Measurements from ENCODE around the gene TACC2.
"Not testable (repeated sequence)": the region's sequence is repeated elsewhere in the genome, so short reads cannot be mapped to it uniquely, and the experiment has no call there.

Gene TACC2

GRCh38 chr10:122093076-122093475, 104.1 kb downstream of the TACC2 start:
- no peaks in the 10 kb centered on the region for H3K27me3 ChIP-seq (ENCODE audit: control insufficient read depth in 1 of 2, insufficient read depth in 2 of 2, low read length in 2 of 2)
- H3K9ac ChIP-seq (ENCODE audit: low read length in 2 of 2): no peak overlapping the region
- H3K4me1 ChIP-seq (ENCODE audit: control insufficient read depth, insufficient read depth, low read length): no peaks in the 10 kb centered on the region
- no peak overlapping the region for H3K4me3 ChIP-seq (ENCODE audit: low read length in 2 of 2)
- no peaks in the 10 kb centered on the region for H3K9me3 ChIP-seq (ENCODE audit: control insufficient read depth in 2 of 2, low read length in 2 of 2)
- no peak overlapping the region for H3K27ac ChIP-seq (ENCODE audit: low read length)
- peaks cover 17 to 20% of the 10 kb centered on the region in 2 donors for H3K36me3 ChIP-seq (ENCODE audit: control insufficient read depth in 2 of 2, insufficient read depth in 2 of 2, low read length in 2 of 2)

- H3K36me3 ChIP-seq (ENCODE audit: control insufficient read depth in 2 of 2, insufficient read depth in 2 of 2, low read length in 2 of 2); H3K9ac ChIP-seq (ENCODE audit: low read length in 2 of 2); H3K27ac ChIP-seq (ENCODE audit: low read length); H3K27me3 ChIP-seq (ENCODE audit: control insufficient read depth in 1 of 2, insufficient read depth in 2 of 2, low read length in 2 of 2); H3K9me3 ChIP-seq (ENCODE audit: control insufficient read depth in 2 of 2, low read length in 2 of 2); H3K4me3 ChIP-seq (ENCODE audit: low read length in 2 of 2): not testable (repeated sequence)
- H3K4me1 ChIP-seq (ENCODE audit: control insufficient read depth, insufficient read depth, low read length): peaks cover 13% of the 10 kb centered on the region
Measured at GRCh38 chr10:122096181-122096580, 107.2 kb downstream of the TACC2 start.

- H3K9ac ChIP-seq (ENCODE audit: low read length in 2 of 2): no peak overlapping the region
- peaks cover 13% of the 10 kb centered on the region for H3K4me1 ChIP-seq (ENCODE audit: control insufficient read depth, insufficient read depth, low read length)
- peak overlapping the region; percentile 46 for H3K27ac ChIP-seq (ENCODE audit: low read length)
- peaks cover 2 to 4% of the 10 kb centered on the region in 2 donors for H3K36me3 ChIP-seq (ENCODE audit: control insufficient read depth in 2 of 2, insufficient read depth in 2 of 2, low read length in 2 of 2)
- H3K4me3 ChIP-seq (ENCODE audit: low read length in 2 of 2): no peak overlapping the region
- no peaks in the 10 kb centered on the region for H3K9me3 ChIP-seq (ENCODE audit: control insufficient read depth in 2 of 2, low read length in 2 of 2)
- no peaks in the 10 kb centered on the region for H3K27me3 ChIP-seq (ENCODE audit: control insufficient read depth in 1 of 2, insufficient read depth in 2 of 2, low read length in 2 of 2)
Measured at GRCh38 chr10:122096705-122097104, 107.7 kb downstream of the TACC2 start.

- no peaks in the 10 kb centered on the region for H3K36me3 ChIP-seq (ENCODE audit: control insufficient read depth in 2 of 2, insufficient read depth in 2 of 2, low read length in 2 of 2)
- no peak overlapping the region for H3K4me3 ChIP-seq (ENCODE audit: low read length in 2 of 2)
- no peak overlapping the region for H3K9ac ChIP-seq (ENCODE audit: low read length in 2 of 2)
- no peaks in the 10 kb centered on the region for H3K9me3 ChIP-seq (ENCODE audit: control insufficient read depth in 2 of 2, low read length in 2 of 2)
- no peaks in the 10 kb centered on the region for H3K27me3 ChIP-seq (ENCODE audit: control insufficient read depth in 1 of 2, insufficient read depth in 2 of 2, low read length in 2 of 2)
- peak overlapping the region; percentile 46 for H3K27ac ChIP-seq (ENCODE audit: low read length)
- H3K4me1 ChIP-seq (ENCODE audit: control insufficient read depth, insufficient read depth, low read length): peaks cover 20% of the 10 kb centered on the region
Measured at GRCh38 chr10:122097935-122098334, 109.0 kb downstream of the TACC2 start.

GRCh38 chr10:122098924-122099323, 110.0 kb downstream of the TACC2 start:
- peak overlapping the region; percentile 46 for H3K27ac ChIP-seq (ENCODE audit: low read length)
- H3K4me1 ChIP-seq (ENCODE audit: control insufficient read depth, insufficient read depth, low read length): peaks cover 27% of the 10 kb centered on the region
- H3K4me3 ChIP-seq (ENCODE audit: low read length in 2 of 2): no peak overlapping the region
- no peaks in the 10 kb centered on the region for H3K9me3 ChIP-seq (ENCODE audit: control insufficient read depth in 2 of 2, low read length in 2 of 2)
- H3K27me3 ChIP-seq (ENCODE audit: control insufficient read depth in 1 of 2, insufficient read depth in 2 of 2, low read length in 2 of 2): no peaks in the 10 kb centered on the region
- H3K36me3 ChIP-seq (ENCODE audit: control insufficient read depth in 2 of 2, insufficient read depth in 2 of 2, low read length in 2 of 2): no peaks in the 10 kb centered on the region
- no peak overlapping the region for H3K9ac ChIP-seq (ENCODE audit: low read length in 2 of 2)

- Histone ChIP-seq H3K9me3 (ENCODE audit: control insufficient read depth in 2 of 2, low read length in 2 of 2) (no peaks in the 10 kb centered on the region), H3K4me3 (ENCODE audit: low read length in 2 of 2) (no peak overlapping the region), H3K9ac (ENCODE audit: low read length in 2 of 2) (no peak overlapping the region), H3K4me1 (ENCODE audit: control insufficient read depth, insufficient read depth, low read length) (peaks cover 27% of the 10 kb centered on the region), H3K27ac (ENCODE audit: low read length) (peak overlapping the region; percentile 38), H3K27me3 (ENCODE audit: control insufficient read depth in 1 of 2, insufficient read depth in 2 of 2, low read length in 2 of 2) (no peaks in the 10 kb centered on the region), H3K36me3 (ENCODE audit: control insufficient read depth in 2 of 2, insufficient read depth in 2 of 2, low read length in 2 of 2) (no peaks in the 10 kb centered on the region)
Measured at GRCh38 chr10:122099562-122099961, 110.6 kb downstream of the TACC2 start.

- Histone ChIP-seq H3K9me3 (ENCODE audit: control insufficient read depth in 2 of 2, low read length in 2 of 2) (no peaks in the 10 kb centered on the region), H3K9ac (ENCODE audit: low read length in 2 of 2) (no peak overlapping the region), H3K4me1 (ENCODE audit: control insufficient read depth, insufficient read depth, low read length) (peaks cover 27% of the 10 kb centered on the region), H3K36me3 (ENCODE audit: control insufficient read depth in 2 of 2, insufficient read depth in 2 of 2, low read length in 2 of 2) (no peaks in the 10 kb centered on the region), H3K27ac (ENCODE audit: low read length) (no peak overlapping the region), H3K4me3 (ENCODE audit: low read length in 2 of 2) (no peak overlapping the region), H3K27me3 (ENCODE audit: control insufficient read depth in 1 of 2, insufficient read depth in 2 of 2, low read length in 2 of 2) (no peaks in the 10 kb centered on the region)
Measured at GRCh38 chr10:122102146-122102868, 113.3 kb downstream of the TACC2 start.

GRCh38 chr10:122102869-122103525, 114.0 kb downstream of the TACC2 start:
- no peak overlapping the region for H3K9ac ChIP-seq (ENCODE audit: low read length in 2 of 2)
- H3K9me3 ChIP-seq (ENCODE audit: control insufficient read depth in 2 of 2, low read length in 2 of 2): no peaks in the 10 kb centered on the region
- H3K36me3 ChIP-seq (ENCODE audit: control insufficient read depth in 2 of 2, insufficient read depth in 2 of 2, low read length in 2 of 2): no peaks in the 10 kb centered on the region
- H3K27ac ChIP-seq (ENCODE audit: low read length): no peak overlapping the region
- no peaks in the 10 kb centered on the region for H3K27me3 ChIP-seq (ENCODE audit: control insufficient read depth in 1 of 2, insufficient read depth in 2 of 2, low read length in 2 of 2)
- no peak overlapping the region for H3K4me3 ChIP-seq (ENCODE audit: low read length in 2 of 2)
- H3K4me1 ChIP-seq (ENCODE audit: control insufficient read depth, insufficient read depth, low read length): peaks cover 27% of the 10 kb centered on the region

GRCh38 chr10:122103592-122103991, 114.6 kb downstream of the TACC2 start:
- no peak overlapping the region for H3K9ac ChIP-seq (ENCODE audit: low read length in 2 of 2)
- no peak overlapping the region for H3K27ac ChIP-seq (ENCODE audit: low read length)
- H3K4me1 ChIP-seq (ENCODE audit: control insufficient read depth, insufficient read depth, low read length): peaks cover 24% of the 10 kb centered on the region
- H3K9me3 ChIP-seq (ENCODE audit: control insufficient read depth in 2 of 2, low read length in 2 of 2): no peaks in the 10 kb centered on the region
- H3K4me3 ChIP-seq (ENCODE audit: low read length in 2 of 2): no peak overlapping the region
- H3K36me3 ChIP-seq (ENCODE audit: control insufficient read depth in 2 of 2, insufficient read depth in 2 of 2, low read length in 2 of 2): no peaks in the 10 kb centered on the region
- H3K27me3 ChIP-seq (ENCODE audit: control insufficient read depth in 1 of 2, insufficient read depth in 2 of 2, low read length in 2 of 2): no peaks in the 10 kb centered on the region

- H3K27me3 ChIP-seq (ENCODE audit: control insufficient read depth in 1 of 2, insufficient read depth in 2 of 2, low read length in 2 of 2); H3K9me3 ChIP-seq (ENCODE audit: control insufficient read depth in 2 of 2, low read length in 2 of 2); H3K27ac ChIP-seq (ENCODE audit: low read length): not testable (repeated sequence)
Measured at GRCh38 chr10:122108786-122109185, 119.8 kb downstream of the TACC2 start.

GRCh38 chr10:122112021-122112616, 123.2 kb downstream of the TACC2 start:
- peak overlapping the region; percentile 73 to 86 for H3K9ac ChIP-seq (ENCODE audit: low read length in 2 of 2)
- peaks cover 50% of the 10 kb centered on the region for H3K4me1 ChIP-seq (ENCODE audit: control insufficient read depth, insufficient read depth, low read length)
- peak overlapping the region; percentile 23 to 83 for H3K4me3 ChIP-seq (ENCODE audit: low read length in 2 of 2)
- H3K36me3 ChIP-seq (ENCODE audit: control insufficient read depth in 2 of 2, insufficient read depth in 2 of 2, low read length in 2 of 2): peaks cover 5% of the 10 kb centered on the region in 2 donors
- H3K9me3 ChIP-seq (ENCODE audit: control insufficient read depth in 2 of 2, low read length in 2 of 2): no peaks in the 10 kb centered on the region
- H3K27me3 ChIP-seq (ENCODE audit: control insufficient read depth in 1 of 2, insufficient read depth in 2 of 2, low read length in 2 of 2): no peaks in the 10 kb centered on the region
- peak overlapping the region; percentile 99 for H3K27ac ChIP-seq (ENCODE audit: low read length)

More at GRCh38 chr10:122108786-122109185, 119.8 kb downstream of the TACC2 start:
- H3K36me3 ChIP-seq (ENCODE audit: control insufficient read depth in 2 of 2, insufficient read depth in 2 of 2, low read length in 2 of 2); H3K9ac ChIP-seq (ENCODE audit: low read length in 2 of 2); H3K4me3 ChIP-seq (ENCODE audit: low read length in 2 of 2): not testable (repeated sequence)
- peaks cover 19% of the 10 kb centered on the region for H3K4me1 ChIP-seq (ENCODE audit: control insufficient read depth, insufficient read depth, low read length)
